GM23248 (cell line): ENCODE results near the gene KRTAP22-2. TPM values are rescaled to one million over a fixed set of nuclear protein-coding genes. Genes with fewer than 3 reads are reported as not detected.

Source experiments
- DNase-seq: peaks from one replicate; pipeline ENCODE4 v3.0.0-alpha.2; 2015
- H2AFZ ChIP-seq: fragments of 200-600 bp; sonication (generic); 2 replicates; pipeline ENCODE4 v1.6.1; 2016; ENCODE audit warnings: antibody characterized with exemption
- H3F3A ChIP-seq: fragments of 200-600 bp; sonication (generic); 2 replicates; pipeline ENCODE4 v1.6.1; 2016; ENCODE audit warnings: mild to moderate bottlenecking, antibody characterized with exemption, mixed run types; ENCODE audit not compliant: insufficient read depth
- H3K27ac ChIP-seq: fragments of 200-600 bp; sonication (generic); 2 replicates; pipeline ENCODE4 v1.5.1; 2016; ENCODE audit warnings: mild to moderate bottlenecking
- H3K27me3 ChIP-seq: fragments of 200-600 bp; sonication (generic); replicated peaks from 2 replicates; pipeline ENCODE4 v1.6.1; 2016; ENCODE audit warnings: mild to moderate bottlenecking; ENCODE audit not compliant: insufficient read depth
- H3K36me3 ChIP-seq: fragments of 200-600 bp; sonication (generic); 2 replicates; pipeline ENCODE4 v1.6.1; 2016; ENCODE audit warnings: low read depth, mild to moderate bottlenecking
- H3K4me1 ChIP-seq: fragments of 200-600 bp; sonication (generic); 2 replicates; pipeline ENCODE4 v1.6.1; 2016; ENCODE audit warnings: mild to moderate bottlenecking; ENCODE audit not compliant: insufficient read depth
- H3K4me2 ChIP-seq: fragments of 200-600 bp; sonication (generic); one replicate; pipeline ENCODE4 v1.6.1; 2016; ENCODE audit warnings: mild to moderate bottlenecking; ENCODE audit not compliant: unreplicated experiment
- H3K4me3 ChIP-seq: fragments of 200-600 bp; sonication (generic); 2 replicates; pipeline ENCODE4 v1.5.1; 2016; ENCODE audit warnings: mild to moderate bottlenecking
- H3K79me2 ChIP-seq: fragments of 200-600 bp; sonication (generic); 2 replicates; pipeline ENCODE4 v1.6.1; 2016; ENCODE audit warnings: mild to moderate bottlenecking; ENCODE audit not compliant: insufficient read depth
- H3K9ac ChIP-seq: fragments of 200-600 bp; sonication (generic); 2 replicates; pipeline ENCODE4 v1.6.1; 2016; ENCODE audit warnings: mild to moderate bottlenecking
- H3K9me2 ChIP-seq: fragments of 200-600 bp; sonication (generic); 2 replicates; pipeline ENCODE4 v1.6.1; 2016; ENCODE audit warnings: mixed run types, mild to moderate bottlenecking, moderate library complexity; ENCODE audit not compliant: insufficient read depth
- H3K9me3 ChIP-seq: fragments of 200-600 bp; sonication (generic); one replicate; pipeline ENCODE4 v1.6.1; 2017; ENCODE audit warnings: low read depth
- H4K20me1 ChIP-seq: fragments of 200-600 bp; sonication (generic); 2 replicates; pipeline ENCODE4 v1.6.0; 2016; ENCODE audit not compliant: insufficient read depth
- EZH2 ChIP-seq: fragments of 200-600 bp; sonication (generic); IDR thresholded peaks from 2 replicates; pipeline ENCODE4 v1.6.1; 2018; ENCODE audit warnings: antibody characterized with exemption, mild to moderate bottlenecking; ENCODE audit not compliant: insufficient read depth, poor library complexity, severe bottlenecking
- EZH2phosphoT487 ChIP-seq: fragments of 200-600 bp; sonication (generic); IDR thresholded peaks from 2 replicates; pipeline ENCODE4 v1.6.1; 2018; ENCODE audit warnings: antibody characterized with exemption, moderate library complexity, mild to moderate bottlenecking, low read depth; ENCODE audit not compliant: insufficient read depth
- WGBS, 2 experiments: methylation state at CpG; one replicate each; pipeline ENCODE4 v1.1.6; 2015 to 2017; ENCODE audit warnings: low lambda C conversion rate in 2 of 2, low coverage in 1 of 2; ENCODE audit errors: missing lambda C conversion rate in 2 of 2; 5-methylcytosine and 5-hydroxymethylcytosine counted together
- in situ Hi-C: fragments of 300-500 bp; cut with MboI; formaldehyde crosslinking; loops from 2 replicates; pipeline ENCODE4 v1.15.0; 2020
- polyA plus RNA-seq: library from polyadenylated mRNA; unstranded; fragments of >200 nt; fragmentation: Nextera tagmentation; extraction: Ambion mirVana; gene quantifications from 2 replicates; pipeline ENCODE4 v1.2.1, GENCODE V29; 2016
- total RNA-seq: library from RNA; depleted of rRNA; stranded (reverse); fragments of >200 nt; shearing (Covaris generic); gene quantifications from 2 replicates; pipeline ENCODE4 v1.2.3, GENCODE V29; 2014

Gene KRTAP22-2
- total and polyA plus RNA-seq, 2 experiments from 2014 or later = not detected

- no peak for TF ChIP-seq EZH2phosphoT487
- no peak for TF ChIP-seq EZH2
- in situ Hi-C loops = no loop called here
- H4K20me1 ChIP-seq = no peaks in the 10 kb centered on the region
These were observed 35.4 kb upstream of the KRTAP22-2 start for GRCh38 chr21:30625449-30626165.

GRCh38 chr21:30623362-30623761 is 33.2 kb upstream of the KRTAP22-2 start:
- 17 to 22% methylated on average over 3 of the region's 3 CpGs for WGBS, 2 experiments
- in situ Hi-C loops = no loop called here

More at GRCh38 chr21:30625449-30626165, 35.4 kb upstream of the KRTAP22-2 start:
- Histone ChIP-seq H3F3A (no peaks in the 10 kb centered on the region), H3K9me3 (peaks cover 4% of the 10 kb centered on the region), H3K9ac (no peak overlapping the region), H3K79me2 (no peaks in the 10 kb centered on the region), H3K4me3 (no peak overlapping the region), H3K27ac (no peak overlapping the region), H3K4me1 (no peaks in the 10 kb centered on the region), H3K27me3 (no peaks in the 10 kb centered on the region), H2AFZ (no peak overlapping the region), H3K9me2 (no peaks in the 10 kb centered on the region), H3K4me2 (no peak overlapping the region), H3K36me3 (no peaks in the 10 kb centered on the region)
- WGBS, 2 experiments = 12 to 20% methylated on average over 4 of the region's 4 CpGs
- no peak for DNase-seq

GRCh38 chr21:30620522-30620921 is 30.3 kb upstream of the KRTAP22-2 start, which contains the start of gene KRTAP20-4:
Gene KRTAP20-4 (plus strand): TSS chr21:30620627.
- Histone ChIP-seq H3K27ac (no peak within 1 kb of the TSS), H3K4me2 (no peak within 1 kb of the TSS), H3K9me3 (no peaks in the 10 kb centered on the region), H3F3A (no peaks in the 10 kb centered on the region), H3K27me3 (no peaks in the 10 kb centered on the region), H4K20me1 (no peaks in the 10 kb centered on the region), H3K9ac (no peak within 1 kb of the TSS), H2AFZ (no peak within 1 kb of the TSS), H3K4me1 (no peaks in the 10 kb centered on the region), H3K79me2 (no peaks in the 10 kb centered on the region), H3K9me2 (no peaks in the 10 kb centered on the region), H3K4me3 (no peak within 1 kb of the TSS), H3K36me3 (no peaks in the 10 kb centered on the region)
- DNase-seq = no peak
- in situ Hi-C loops = no loop called here
- WGBS, 2 experiments = 11 to 17% methylated on average over 3 of the region's 3 CpGs
- TF ChIP-seq EZH2 (no peak), EZH2phosphoT487 (no peak)

More at GRCh38 chr21:30623362-30623761, 33.2 kb upstream of the KRTAP22-2 start:
- Histone ChIP-seq H3K9ac (no peak overlapping the region), H4K20me1 (no peaks in the 10 kb centered on the region), H3K4me2 (no peak overlapping the region), H3K27me3 (no peaks in the 10 kb centered on the region), H3K4me1 (no peaks in the 10 kb centered on the region), H3K9me2 (no peaks in the 10 kb centered on the region), H2AFZ (no peak overlapping the region), H3K27ac (no peak overlapping the region), H3K9me3 (no peaks in the 10 kb centered on the region), H3K4me3 (no peak overlapping the region), H3K36me3 (no peaks in the 10 kb centered on the region), H3K79me2 (no peaks in the 10 kb centered on the region), H3F3A (no peaks in the 10 kb centered on the region)
- TF ChIP-seq EZH2 (no peak), EZH2phosphoT487 (no peak)
- DNase-seq = no peak

GRCh38 chr21:30620080-30620479 is 29.9 kb upstream of the KRTAP22-2 start:
- Histone ChIP-seq H3K36me3 (no peaks in the 10 kb centered on the region), H3K9me3 (no peaks in the 10 kb centered on the region), H3K27me3 (no peaks in the 10 kb centered on the region), H3K4me2 (no peak overlapping the region), H3F3A (no peaks in the 10 kb centered on the region), H3K9ac (no peak overlapping the region), H2AFZ (no peak overlapping the region), H4K20me1 (no peaks in the 10 kb centered on the region), H3K79me2 (no peaks in the 10 kb centered on the region), H3K27ac (no peak overlapping the region), H3K9me2 (no peaks in the 10 kb centered on the region), H3K4me1 (no peaks in the 10 kb centered on the region), H3K4me3 (no peak overlapping the region)
- TF ChIP-seq EZH2 (no peak), EZH2phosphoT487 (no peak)
- DNase-seq = no peak
- in situ Hi-C loops = no loop called here
